Upper lobe of left lung (tissue), 6 donors: ENCODE results near the gene LSR. TPM values are rescaled to one million over a fixed set of nuclear protein-coding genes. Genes with fewer than 3 reads are reported as not detected.

Experiments used
- ATAC-seq, 2 donors: fragments of 200-7000 bp; cut with Tn5 transposase; one replicate each; pipeline ENCODE4 v1.9.1; 2022; ENCODE audit warnings: mild to moderate bottlenecking in 2 of 2, moderate library complexity in 2 of 2; ENCODE audit not compliant: low FRiP score in 2 of 2
- DNase-seq, 2 donors: peaks; one replicate each; pipeline ENCODE4 v3.0.0-alpha.2; 2019 to 2020
- H3K27ac ChIP-seq, 4 donors: fragments of 200-600 bp; sonication (generic); one replicate each; pipeline ENCODE4 v1.5.1; 2016 to 2019
- H3K27me3 ChIP-seq, 4 donors: fragments of 200-600 bp; sonication (generic); one replicate each; pipeline ENCODE4 v1.5.1; 2017 to 2019
- H3K36me3 ChIP-seq, 4 donors: fragments of 200-600 bp; sonication (generic); one replicate each; pipeline ENCODE4 v1.5.1; 2016 to 2019
- H3K4me1 ChIP-seq, 4 donors: fragments of 200-600 bp; sonication (generic); one replicate each; pipeline ENCODE4 v1.5.1; 2018 to 2019
- H3K4me3 ChIP-seq, 4 donors: fragments of 200-600 bp; sonication (generic); one replicate each; pipeline ENCODE4 v1.5.1; 2017 to 2019; ENCODE audit warnings: mild to moderate bottlenecking in 2 of 4, moderate library complexity in 1 of 4
- H3K9me3 ChIP-seq, 4 donors: fragments of 200-600 bp; sonication (generic); one replicate each; pipeline ENCODE4 v1.5.1; 2018 to 2019
- CTCF ChIP-seq, 6 experiments: fragments of 450-650 bp in 4 of 6; fragments of 200-600 bp in 2 of 6; sonication (generic) in 2 of 6; IDR thresholded peaks; one replicate each; pipeline ENCODE4 v1.5.1; 2016 to 2019; ENCODE audit warnings: antibody characterized with exemption in 6 of 6
- EP300 ChIP-seq, 4 donors: sonication (generic); formaldehyde crosslinking; IDR thresholded peaks; one replicate each; pipeline ENCODE4 v1.5.1; 2017; ENCODE audit warnings: antibody characterized with exemption in 4 of 4, control low read depth in 2 of 4
- POLR2A ChIP-seq, 4 donors: fragments of 450-650 bp; IDR thresholded peaks; one replicate each; pipeline ENCODE4 v1.5.1; 2016 to 2017; ENCODE audit warnings: antibody characterized with exemption in 4 of 4, mild to moderate bottlenecking in 2 of 4
- POLR2AphosphoS5 ChIP-seq, 2 donors: sonication (generic); formaldehyde crosslinking; IDR thresholded peaks; one replicate each; pipeline ENCODE4 v1.5.1; 2017; ENCODE audit warnings: antibody characterized with exemption in 2 of 2
- WGBS, 2 donors: methylation state at CpG; one replicate each; pipeline ENCODE4 v1.1.5; 2017 to 2018; 5-methylcytosine and 5-hydroxymethylcytosine counted together
- total RNA-seq, 6 donors: library from RNA; depleted of rRNA in 4 of 6; stranded (reverse); fragments of >200 nt in 4 of 6; gene quantifications; one replicate each; pipeline versions ENCODE4 v1.1.0 to v1.2.1, GENCODE V29; 2016 to 2021
- donor health status: DM: no; HTN: no; CAD: no; lungs with moderate emphysema.
- donor health status: DM: no; HTN: yes; CAD: no; lungs with severe emphysema.

LSR gene
- total RNA-seq, 6 donors from 2014 or later, result 54.5 to 151 (median 76.5) TPM

GRCh38 chr19:35265126-35265899, 16.5 kb downstream of the LSR start:
- Histone ChIP-seq H3K36me3 (peaks cover 0 to 18% (median 5%) of the 10 kb centered on the region in 4 donors), H3K27me3 (no peaks in the 10 kb centered on the region), H3K27ac (peak overlapping the region in 2 of 4 donors; percentile 58 to 97), H3K4me1 (peaks cover 29 to 41% (median 35%) of the 10 kb centered on the region in 4 donors), H3K9me3 (no peaks in the 10 kb centered on the region), H3K4me3 (no peak overlapping the region)
- DNase-seq, result peak in 1 of 2 donors; percentile 26
- no peak for TF ChIP-seq EP300 (IDR thresholded peaks at IDR 0.05)
- no peak for TF ChIP-seq CTCF (IDR thresholded peaks at IDR 0.05)
- no peak for TF ChIP-seq POLR2A (IDR thresholded peaks at IDR 0.05)
- ATAC-seq, result no peak
- 50 to 55% methylated on average over 6 of the region's 6 CpGs for WGBS, 2 donors

GRCh38 chr19:35265900-35266519, 17.2 kb downstream of the LSR start:
- no peak overlapping the region for H3K4me3 ChIP-seq
- peaks cover 4 to 25% (median 12%) of the 10 kb centered on the region in 4 donors for H3K36me3 ChIP-seq
- ATAC-seq, result no peak
- no peaks in the 10 kb centered on the region for H3K27me3 ChIP-seq
- peak overlapping the region in 3 of 4 donors; percentile 88 to 97 (median 94) for H3K27ac ChIP-seq
- WGBS, 2 donors, result 86 to 88% methylated on average over 9 to 10 of the region's 10 CpGs
- peak in 1 of 2 donors; percentile 19 for DNase-seq
- peaks cover 29 to 43% (median 36%) of the 10 kb centered on the region in 4 donors for H3K4me1 ChIP-seq
- TF ChIP-seq POLR2A (IDR thresholded peaks at IDR 0.05) (no peak), CTCF (IDR thresholded peaks at IDR 0.05) (no peak)
- H3K9me3 ChIP-seq, result no peaks in the 10 kb centered on the region

GRCh38 chr19:35266520-35267352, 17.9 kb downstream of the LSR start:
- H3K36me3 ChIP-seq, result peaks cover 7 to 32% (median 19%) of the 10 kb centered on the region in 4 donors
- peak overlapping the region; percentile 88 to 97 (median 92) for H3K27ac ChIP-seq
- DNase-seq (peak in 1 of 2 donors; percentile 87), ATAC-seq (peak in 1 of 2 donors; percentile 21)
- H3K4me3 ChIP-seq, result peak overlapping the region; percentile 48 to 89 (median 84)
- TF ChIP-seq POLR2AphosphoS5 (IDR thresholded peaks at IDR 0.05), result no peak
- no peak for TF ChIP-seq EP300 (IDR thresholded peaks at IDR 0.05)
- no peak for TF ChIP-seq CTCF (IDR thresholded peaks at IDR 0.05)
- TF ChIP-seq POLR2A (IDR thresholded peaks at IDR 0.05), result no peak
- 70% methylated on average over 19 of the region's 39 CpGs; no CpG with 5 or more reads in 1 of the 2 donors for whole genome bisulfite sequencing, 2 donors
- no peaks in the 10 kb centered on the region for H3K27me3 ChIP-seq
- no peaks in the 10 kb centered on the region for H3K9me3 ChIP-seq
- H3K4me1 ChIP-seq, result peaks cover 29 to 45% (median 38%) of the 10 kb centered on the region in 4 donors

DNA sequence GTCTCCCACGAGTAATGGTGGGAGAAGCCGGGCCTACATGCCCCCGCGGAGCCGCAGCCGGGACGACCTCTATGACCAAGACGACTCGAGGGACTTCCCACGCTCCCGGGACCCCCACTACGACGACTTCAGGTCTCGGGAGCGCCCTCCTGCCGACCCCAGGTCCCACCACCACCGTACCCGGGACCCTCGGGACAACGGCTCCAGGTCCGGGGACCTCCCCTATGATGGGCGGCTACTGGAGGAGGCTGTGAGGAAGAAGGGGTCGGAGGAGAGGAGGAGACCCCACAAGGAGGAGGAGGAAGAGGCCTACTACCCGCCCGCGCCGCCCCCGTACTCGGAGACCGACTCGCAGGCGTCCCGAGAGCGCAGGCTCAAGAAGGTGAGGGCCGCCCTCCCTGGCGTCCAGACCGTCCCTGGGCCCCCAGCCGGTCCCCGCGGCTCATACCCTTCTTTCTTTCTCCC, 18.6 kb downstream of the LSR start:
- DNase-seq, result peak; percentile 55 to 90
- peaks cover 29 to 52% (median 41%) of the 10 kb centered on the region in 4 donors for H3K4me1 ChIP-seq
- no peaks in the 10 kb centered on the region for H3K27me3 ChIP-seq
- no peak for TF ChIP-seq EP300 (IDR thresholded peaks at IDR 0.05)
- no peak for TF ChIP-seq POLR2AphosphoS5 (IDR thresholded peaks at IDR 0.05)
- no peak for TF ChIP-seq POLR2A (IDR thresholded peaks at IDR 0.05)
- TF ChIP-seq CTCF (IDR thresholded peaks at IDR 0.05), result no peak
- no peaks in the 10 kb centered on the region for H3K9me3 ChIP-seq
- 1 to 3% methylated on average over 13 to 35 of the region's 40 CpGs for WGBS, 2 donors
- peak in 1 of 2 donors; percentile 61 for ATAC-seq
- peaks cover 7 to 37% (median 25%) of the 10 kb centered on the region in 4 donors for H3K36me3 ChIP-seq
- peak overlapping the region; percentile 48 to 89 (median 84) for H3K4me3 ChIP-seq
- peak overlapping the region; percentile 88 to 97 (median 92) for H3K27ac ChIP-seq
